Cerebellar cortex (tissue), 1 donor: ENCODE measurements around the gene EEF2.

Experiments
- DNase-seq: peaks from one replicate; pipeline ENCODE4 v3.0.0-alpha.2; 2015; ENCODE audit warnings: low spot score

EEF2 gene

GRCh38 chr19:3984908-3985642, at the start of gene EEF2:
EEF2 (minus strand) TSS chr19:3985463; CDS start chr19:3985380, 83 bp downstream.
- peak; percentile 85 for DNase-seq

GRCh38 chr19:4034048-4035017, 49.1 kb upstream of the EEF2 start:
- no peak for DNase-seq

GRCh38 chr19:4033028-4033956, 48.0 kb upstream of the EEF2 start:
- DNase-seq: no peak

- DNase-seq: no peak
These were observed 47.2 kb upstream of the EEF2 start for GRCh38 chr19:4032436-4032835.

GRCh38 chr19:4031420-4031819, 46.2 kb upstream of the EEF2 start:
- DNase-seq: no peak

GRCh38 chr19:4030981-4031380, 45.7 kb upstream of the EEF2 start:
- DNase-seq: no peak

GRCh38 chr19:4030552-4030951, 45.3 kb upstream of the EEF2 start:
- DNase-seq: no peak

GRCh38 chr19:4029247-4029614, 44.0 kb upstream of the EEF2 start:
- DNase-seq: no peak

- DNase-seq: no peak
These were observed 43.3 kb upstream of the EEF2 start for GRCh38 chr19:4028334-4029246.

- DNase-seq: no peak
These were observed 41.9 kb upstream of the EEF2 start for GRCh38 chr19:4027146-4027545.

GRCh38 chr19:4025317-4025716, 40.1 kb upstream of the EEF2 start:
- DNase-seq: no peak

GRCh38 chr19:4023600-4024398, 38.5 kb upstream of the EEF2 start:
- DNase-seq: no peak

GRCh38 chr19:4019578-4019977, 34.3 kb upstream of the EEF2 start:
- no peak for DNase-seq

GRCh38 chr19:4018775-4019504, 33.7 kb upstream of the EEF2 start:
- DNase-seq: no peak

GRCh38 chr19:4018140-4018613, 32.9 kb upstream of the EEF2 start:
- peak; percentile 63 for DNase-seq

GRCh38 chr19:4016903-4017638, 31.8 kb upstream of the EEF2 start:
- no peak for DNase-seq

- no peak for DNase-seq
These were observed 31.2 kb upstream of the EEF2 start for GRCh38 chr19:4016486-4016885.

- no peak for DNase-seq
These were observed 30.6 kb upstream of the EEF2 start for GRCh38 chr19:4015705-4016402.
